Measurements from ENCODE around the gene POFUT2.
"Not testable (repeated sequence)": the region's sequence is repeated elsewhere in the genome, so short reads cannot be mapped to it uniquely, and the experiment has no call there.

DNA sequence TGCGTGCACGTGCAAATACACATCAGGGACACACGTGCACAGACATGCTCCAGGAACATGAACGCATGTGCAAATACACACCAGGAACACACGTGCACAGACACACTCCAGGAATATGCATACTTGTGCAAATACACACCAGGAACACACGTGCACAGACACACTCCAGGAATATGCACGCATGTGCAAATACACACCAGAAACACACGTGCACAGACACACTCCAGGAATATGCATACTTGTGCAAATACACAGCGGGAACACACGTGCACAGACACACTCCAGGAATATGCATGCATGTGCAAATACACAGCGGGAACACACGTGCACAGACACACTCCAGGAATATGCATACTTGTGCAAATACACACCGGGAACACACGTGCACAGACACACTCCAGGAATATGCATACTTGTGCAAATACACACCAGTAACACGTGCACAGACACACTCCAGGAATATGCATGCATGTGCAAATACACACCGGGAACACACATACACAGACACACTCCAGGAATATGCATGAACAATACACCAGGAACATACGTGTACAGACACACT is 20.0 kb upstream of the POFUT2 start:
- not testable (repeated sequence) for TF ChIP-seq YY1 (IDR thresholded peaks at IDR 0.05; ENCODE audit: insufficient read depth, insufficient read length); SUZ12 (IDR thresholded peaks at IDR 0.05; ENCODE audit: extremely low read depth, insufficient read depth, insufficient read length)
